HG02981 (cell line): ENCODE measurements around the gene STX2.
"Not testable (repeated sequence)": the region's sequence is repeated elsewhere in the genome, so short reads cannot be mapped to it uniquely, and the experiment has no call there.

Source experiments
- ATAC-seq: cut with Tn5 transposase; IDR thresholded peaks from one replicate; pipeline ENCODE4 v1.9.1; 2021; ENCODE audit warnings: mild to moderate bottlenecking, moderate library complexity; ENCODE audit not compliant: unreplicated experiment

Gene STX2

GRCh38 chr12:130838951-130839769, at the start of gene STX2:
TSS of gene STX2 (minus strand) at chr12:130839250. CDS start at chr12:130839099, 151 bp downstream.
- ATAC-seq, result peak; percentile 85

- ATAC-seq, result not testable (repeated sequence)
Measured at GRCh38 chr12:130887190-130887589, 48.1 kb upstream of the STX2 start.

- ATAC-seq, result no peak
Measured at GRCh38 chr12:130881548-130881947, 42.5 kb upstream of the STX2 start.

- no peak for ATAC-seq
Measured at GRCh38 chr12:130881046-130881445, 42.0 kb upstream of the STX2 start.

- ATAC-seq, result peak; percentile 52
Measured at GRCh38 chr12:130880411-130880885, 41.4 kb upstream of the STX2 start.

- no peak for ATAC-seq
Measured at GRCh38 chr12:130879781-130880389, 40.8 kb upstream of the STX2 start.

GRCh38 chr12:130879212-130879686, 40.2 kb upstream of the STX2 start:
- peak; percentile 84 for ATAC-seq

- ATAC-seq, result no peak
Measured at GRCh38 chr12:130878193-130879185, 39.4 kb upstream of the STX2 start.

- no peak for ATAC-seq
Measured at GRCh38 chr12:130877333-130877732, 38.3 kb upstream of the STX2 start.

- no peak for ATAC-seq
Measured at GRCh38 chr12:130876758-130877157, 37.7 kb upstream of the STX2 start.

- no peak for ATAC-seq
Measured at GRCh38 chr12:130876297-130876696, 37.2 kb upstream of the STX2 start.

- not testable (repeated sequence) for ATAC-seq
Measured at GRCh38 chr12:130875708-130876107, 36.7 kb upstream of the STX2 start.

- no peak for ATAC-seq
Measured at GRCh38 chr12:130875193-130875592, 36.1 kb upstream of the STX2 start.

GRCh38 chr12:130874696-130875095, 35.6 kb upstream of the STX2 start:
- no peak for ATAC-seq

GRCh38 chr12:130873825-130874224, 34.8 kb upstream of the STX2 start:
- no peak for ATAC-seq

- no peak for ATAC-seq
Measured at GRCh38 chr12:130873106-130873795, 34.2 kb upstream of the STX2 start.

- peak; percentile 25 for ATAC-seq
Measured at GRCh38 chr12:130872179-130873096, 33.4 kb upstream of the STX2 start.

- ATAC-seq, result peak; percentile 71
Measured at GRCh38 chr12:130871286-130872178, 32.5 kb upstream of the STX2 start, which contains the start of gene RAN. TSS of gene RAN (plus strand) at chr12:130872066. CDS start at chr12:130872594, 528 bp downstream.
